ENCODE results near the gene CUL9.

DNA sequence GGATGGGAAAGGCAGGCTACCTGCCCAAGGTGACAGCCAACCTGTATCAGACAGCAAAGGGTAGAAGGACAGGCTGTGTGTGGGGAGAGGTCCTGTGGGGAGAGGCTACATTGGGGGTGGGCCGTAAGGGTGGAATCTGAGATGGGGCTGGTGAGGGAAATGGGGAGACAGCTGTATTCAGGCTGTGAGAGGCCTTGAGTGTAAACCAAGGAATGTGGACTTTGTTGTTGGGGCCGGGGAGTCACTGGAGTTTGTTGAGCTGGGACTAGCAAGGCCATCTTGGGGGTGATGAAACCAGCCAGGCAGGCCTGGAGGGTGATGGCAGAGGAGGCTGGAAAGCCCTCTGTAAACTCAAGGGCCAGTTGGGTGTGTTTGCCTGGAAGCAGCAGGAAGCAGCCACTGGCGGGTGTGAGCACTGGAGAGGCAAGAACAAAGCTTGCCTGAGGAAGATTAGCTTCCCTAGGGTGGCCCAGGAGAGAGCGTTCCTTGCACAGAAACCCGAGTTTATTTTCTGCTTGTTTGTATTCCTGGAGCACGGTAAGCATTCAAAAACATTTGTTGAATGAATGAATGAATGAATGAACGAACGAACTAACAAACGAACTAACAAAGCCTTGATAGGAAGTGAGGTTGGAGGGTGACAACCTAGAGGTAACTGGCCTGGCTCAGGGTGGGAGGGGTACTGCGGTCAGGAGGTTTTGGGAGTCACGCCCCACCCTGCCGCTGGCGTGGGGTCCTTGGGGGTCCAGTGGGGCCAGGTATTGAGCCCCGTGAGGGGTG is 80.2 kb downstream of the CUL9 start:
- TF ChIP-seq, protein P1, sequence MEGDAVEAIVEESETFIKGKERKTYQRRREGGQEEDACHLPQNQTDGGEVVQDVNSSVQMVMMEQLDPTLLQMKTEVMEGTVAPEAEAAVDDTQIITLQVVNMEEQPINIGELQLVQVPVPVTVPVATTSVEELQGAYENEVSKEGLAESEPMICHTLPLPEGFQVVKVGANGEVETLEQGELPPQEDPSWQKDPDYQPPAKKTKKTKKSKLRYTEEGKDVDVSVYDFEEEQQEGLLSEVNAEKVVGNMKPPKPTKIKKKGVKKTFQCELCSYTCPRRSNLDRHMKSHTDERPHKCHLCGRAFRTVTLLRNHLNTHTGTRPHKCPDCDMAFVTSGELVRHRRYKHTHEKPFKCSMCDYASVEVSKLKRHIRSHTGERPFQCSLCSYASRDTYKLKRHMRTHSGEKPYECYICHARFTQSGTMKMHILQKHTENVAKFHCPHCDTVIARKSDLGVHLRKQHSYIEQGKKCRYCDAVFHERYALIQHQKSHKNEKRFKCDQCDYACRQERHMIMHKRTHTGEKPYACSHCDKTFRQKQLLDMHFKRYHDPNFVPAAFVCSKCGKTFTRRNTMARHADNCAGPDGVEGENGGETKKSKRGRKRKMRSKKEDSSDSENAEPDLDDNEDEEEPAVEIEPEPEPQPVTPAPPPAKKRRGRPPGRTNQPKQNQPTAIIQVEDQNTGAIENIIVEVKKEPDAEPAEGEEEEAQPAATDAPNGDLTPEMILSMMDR (conservative IDR thresholded peaks at IDR 0.05 in 1 of 2, IDR thresholded peaks at IDR 0.05 in 1 of 2; ENCODE audit: low read depth in 1 of 2, low read length in 2 of 2): no peak
- no peak for TF ChIP-seq EZH2 (IDR thresholded peaks at IDR 0.05; ENCODE audit: low read length, missing control alignments)

All from fibroblast of lung (primary cell).